Measurements from ENCODE around the gene ATP6V1E1.

Gene ATP6V1E1

GRCh38 chr22:17633998-17634323 lies 5.4 kb upstream of the ATP6V1E1 start:
- DNase-seq (ENCODE audit: low spot score): no peak

- DNase-seq (ENCODE audit: low spot score): no peak
Observed at GRCh38 chr22:17633217-17633997, 4.9 kb upstream of the ATP6V1E1 start.

GRCh38 chr22:17631076-17631565 lies 2.6 kb upstream of the ATP6V1E1 start:
- DNase-seq (ENCODE audit: low spot score): no peak

GRCh38 chr22:17629641-17630040 lies 1.1 kb upstream of the ATP6V1E1 start:
- DNase-seq (ENCODE audit: low spot score): no peak

GRCh38 chr22:17629173-17629489 lies 582 bp upstream of the ATP6V1E1 start:
- DNase-seq (ENCODE audit: low spot score): no peak

- no peak for DNase-seq (ENCODE audit: low spot score)
Observed at GRCh38 chr22:17627961-17628405, 566 bp downstream of the ATP6V1E1 start.

DNA sequence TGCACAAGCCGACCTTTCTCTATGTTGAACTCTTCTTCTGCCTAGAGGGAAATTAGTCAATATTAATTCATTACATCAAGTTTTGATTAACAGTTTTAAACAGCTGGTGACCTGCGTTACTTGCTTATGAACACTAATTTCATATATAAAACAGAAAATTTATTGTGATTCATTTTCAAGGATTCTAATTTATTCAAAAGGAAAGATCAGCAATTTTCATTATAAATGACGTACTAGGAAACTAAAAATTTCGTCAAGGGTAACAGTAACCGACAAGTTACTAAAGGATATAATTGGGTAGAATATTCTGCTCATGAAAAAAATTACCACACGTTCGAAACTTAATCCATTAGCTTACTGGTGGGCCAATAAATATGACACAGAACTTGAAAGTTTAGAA lies 15.3 kb downstream of the ATP6V1E1 start:
- DNase-seq (ENCODE audit: low spot score): no peak

- DNase-seq (ENCODE audit: low spot score): no peak
Observed at GRCh38 chr22:17612057-17612456, 16.5 kb downstream of the ATP6V1E1 start.

DNA sequence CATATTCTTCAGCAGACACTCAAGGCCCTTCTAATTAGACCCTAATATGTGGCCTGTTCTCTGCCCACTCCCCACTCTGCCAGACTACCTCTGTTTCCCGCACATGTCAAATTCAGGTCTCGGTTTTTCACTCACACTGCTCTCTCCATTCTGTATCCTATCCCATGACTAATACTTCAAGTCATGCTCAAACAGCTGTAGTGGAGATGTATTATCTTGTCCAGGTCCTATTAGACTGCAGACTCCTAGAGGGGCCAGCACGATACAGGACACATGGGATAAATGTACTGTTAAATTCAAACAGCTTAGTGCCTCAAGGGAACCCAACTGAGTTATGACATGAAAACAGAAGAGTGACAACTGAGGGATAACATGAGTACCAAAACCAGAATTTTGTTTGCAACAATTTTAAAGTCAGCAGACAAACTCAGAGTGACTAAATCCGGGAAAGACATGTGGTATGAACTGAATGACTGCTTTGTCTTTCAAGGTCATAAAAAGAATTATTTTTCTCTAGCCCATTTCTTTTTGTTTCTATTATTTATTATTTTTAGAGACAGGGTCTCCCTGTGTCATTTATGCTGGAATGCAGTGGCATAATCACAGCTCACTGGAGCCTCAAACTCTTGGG lies 20.5 kb downstream of the ATP6V1E1 start:
- DNase-seq (ENCODE audit: low spot score): no peak

DNA sequence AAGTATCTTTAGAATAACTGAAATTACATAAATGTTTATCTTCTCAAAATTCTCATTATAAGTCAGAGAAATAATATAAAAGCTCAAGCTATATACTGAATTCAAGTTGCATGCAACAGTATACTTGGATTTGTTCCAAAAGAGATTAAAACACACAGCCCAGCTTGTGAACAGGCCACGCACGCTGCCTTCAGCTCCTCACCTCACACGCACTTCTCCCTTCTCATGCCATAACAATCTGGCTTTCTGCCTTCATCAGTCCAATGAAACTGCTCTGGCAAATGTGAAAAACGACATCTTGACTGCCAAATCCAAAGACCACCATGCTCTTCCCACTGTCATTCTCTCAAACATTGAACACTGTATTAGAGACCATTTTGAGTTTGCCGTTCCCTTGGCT lies 22.1 kb downstream of the ATP6V1E1 start:
- no peak for DNase-seq (ENCODE audit: low spot score)

DNA sequence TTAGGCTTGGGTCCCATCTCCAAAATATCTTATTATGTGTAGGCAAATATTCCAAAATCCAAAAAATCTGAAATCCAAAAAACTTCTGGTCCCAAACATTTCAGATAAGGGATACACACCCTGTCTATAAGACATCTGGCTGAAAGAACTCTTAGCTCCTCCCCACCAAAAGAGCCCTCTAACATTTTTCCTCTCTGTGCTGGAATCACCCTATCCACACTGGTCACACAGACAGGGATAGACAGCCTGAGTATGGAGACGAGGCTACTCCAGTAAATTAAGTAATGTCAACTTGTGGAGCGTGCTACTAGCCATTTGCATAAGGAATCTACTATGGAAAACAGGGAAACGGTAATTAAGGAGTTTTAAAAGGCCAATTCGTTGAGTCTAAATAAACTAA lies 24.9 kb downstream of the ATP6V1E1 start:
- DNase-seq (ENCODE audit: low spot score): no peak

GRCh38 chr22:17601031-17601430 lies 27.5 kb downstream of the ATP6V1E1 start:
- DNase-seq (ENCODE audit: low spot score): no peak

- no peak for DNase-seq (ENCODE audit: low spot score)
Observed at GRCh38 chr22:17598318-17598717, 30.2 kb downstream of the ATP6V1E1 start.

- no peak for DNase-seq (ENCODE audit: low spot score)
Observed at GRCh38 chr22:17597217-17597616, 31.3 kb downstream of the ATP6V1E1 start.

DNA sequence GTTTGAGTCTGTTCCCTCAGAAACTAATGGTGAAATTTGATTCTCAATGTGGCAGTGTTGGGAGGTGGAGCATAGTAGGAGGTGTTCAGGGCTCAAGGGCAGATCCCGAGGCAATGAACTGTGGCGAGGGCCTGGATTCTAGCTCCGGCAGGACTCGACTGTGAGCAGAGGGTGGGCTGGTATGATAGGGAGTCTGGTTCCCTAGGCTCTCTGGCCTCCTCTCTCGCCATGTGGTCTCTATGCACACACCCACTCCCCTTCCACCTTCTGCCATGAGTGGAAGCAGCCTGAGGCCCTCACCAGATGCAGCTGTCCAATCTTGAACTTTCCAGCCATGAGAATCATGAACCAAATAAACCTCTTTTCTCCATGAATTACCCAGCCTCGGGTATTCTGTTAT lies 32.3 kb downstream of the ATP6V1E1 start:
- DNase-seq (ENCODE audit: low spot score): no peak

- DNase-seq (ENCODE audit: low spot score): no peak
Observed at GRCh38 chr22:17592201-17592600, 36.3 kb downstream of the ATP6V1E1 start.

DNA sequence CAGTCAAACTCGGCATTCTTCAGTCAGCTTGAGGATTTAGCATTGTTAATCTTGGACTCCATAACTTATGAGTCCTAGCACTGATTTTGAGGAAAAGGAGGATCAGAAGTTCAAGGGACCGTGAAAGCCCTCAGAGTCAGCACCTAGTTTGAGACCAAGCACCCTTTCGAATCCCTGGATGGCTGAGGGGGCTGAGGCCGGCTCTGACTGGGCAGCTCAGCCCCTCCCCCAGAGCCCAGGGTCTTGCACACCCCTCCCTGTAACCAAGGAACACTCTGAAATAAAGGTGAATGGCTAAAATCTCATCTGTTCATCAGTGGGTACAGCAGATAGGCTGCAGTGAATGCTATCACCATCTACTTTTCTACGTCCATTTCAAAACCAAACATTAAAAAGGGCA lies 38.0 kb downstream of the ATP6V1E1 start:
- DNase-seq (ENCODE audit: low spot score): no peak

DNA sequence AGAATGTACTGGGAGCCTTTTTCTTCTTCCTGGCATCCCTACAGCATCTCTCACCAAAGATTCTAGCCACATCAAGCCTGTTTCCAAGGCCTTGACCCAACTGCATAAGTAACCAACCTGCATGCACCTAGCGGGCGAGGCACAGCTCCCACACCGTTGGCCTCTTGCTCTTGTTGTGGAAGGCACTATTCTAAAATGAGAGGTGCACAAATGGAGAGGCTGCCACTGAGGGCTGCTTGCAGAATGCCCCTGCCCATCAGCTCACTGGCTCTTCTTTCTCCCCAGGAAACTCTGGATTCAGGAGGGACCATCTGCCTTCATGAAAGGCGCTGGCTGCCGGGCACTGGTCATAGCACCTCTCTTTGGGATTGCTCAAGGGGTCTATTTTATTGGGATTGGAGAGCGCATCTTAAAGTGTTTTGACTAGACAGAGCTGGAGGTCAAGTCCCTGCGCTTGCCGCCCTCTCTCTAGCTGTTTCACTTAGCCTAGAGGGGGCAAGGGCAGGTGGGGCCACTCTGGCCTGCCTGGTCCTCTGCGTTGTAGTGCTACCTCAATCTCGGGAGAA lies 38.7 kb downstream of the ATP6V1E1 start:
- no peak for DNase-seq (ENCODE audit: low spot score)

GRCh38 chr22:17588606-17589005 lies 39.9 kb downstream of the ATP6V1E1 start:
- no peak for DNase-seq (ENCODE audit: low spot score)

GRCh38 chr22:17587629-17588028 lies 40.9 kb downstream of the ATP6V1E1 start:
- DNase-seq (ENCODE audit: low spot score): no peak

DNA sequence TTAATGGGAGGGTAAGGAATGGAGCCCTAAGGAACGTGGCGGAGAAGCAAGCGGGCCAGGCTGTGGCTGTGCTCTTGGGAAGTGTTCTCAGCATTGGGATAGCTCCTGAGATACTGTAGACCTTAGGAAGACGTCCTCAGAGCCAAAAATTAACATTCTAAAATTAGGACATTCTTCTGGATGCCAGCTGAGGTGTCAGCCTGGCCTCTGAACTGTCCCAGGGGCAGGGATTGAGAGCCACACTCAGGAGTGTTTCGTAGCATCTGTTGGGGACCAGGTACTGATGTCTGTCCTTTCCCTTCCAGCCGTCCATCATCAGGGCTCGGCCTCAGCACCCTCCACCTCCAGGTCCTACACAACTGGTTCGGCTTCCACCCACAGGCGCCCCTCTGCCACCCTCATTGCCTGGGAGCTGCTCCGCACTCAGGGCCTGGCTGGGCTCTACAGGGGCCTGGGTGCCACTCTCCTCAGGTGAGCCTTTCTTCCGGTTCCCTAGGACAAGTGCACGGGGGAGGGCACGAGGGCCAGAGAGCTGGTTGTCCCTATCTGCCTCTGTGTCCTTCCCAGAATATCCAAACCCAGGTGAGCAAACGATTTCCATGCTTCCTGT lies 41.6 kb downstream of the ATP6V1E1 start:
- DNase-seq (ENCODE audit: low spot score): no peak

GRCh38 chr22:17583151-17583550 lies 45.4 kb downstream of the ATP6V1E1 start:
- DNase-seq (ENCODE audit: low spot score): no peak

- no peak for DNase-seq (ENCODE audit: low spot score)
Observed at GRCh38 chr22:17581631-17582030, 46.9 kb downstream of the ATP6V1E1 start.

All from putamen (tissue), 1 donor.